ENCODE data around the gene FAM120AOS.
"Not testable (repeated sequence)": the region's sequence is repeated elsewhere in the genome, so short reads cannot be mapped to it uniquely, and the experiment has no call there.

Gene FAM120AOS

GRCh38 chr9:93467062-93467416, 13.7 kb upstream of the FAM120AOS start:
- no peak for DNase-seq (ENCODE audit: low spot score)

- no peak for DNase-seq (ENCODE audit: low spot score)
Measured at GRCh38 chr9:93466416-93467061, 13.2 kb upstream of the FAM120AOS start.

- DNase-seq (ENCODE audit: low spot score), result no peak
Measured at GRCh38 chr9:93465855-93466254, 12.5 kb upstream of the FAM120AOS start.

GRCh38 chr9:93464876-93465275, 11.5 kb upstream of the FAM120AOS start:
- DNase-seq (ENCODE audit: low spot score), result no peak

- no peak for DNase-seq (ENCODE audit: low spot score)
Measured at GRCh38 chr9:93464395-93464794, 11.0 kb upstream of the FAM120AOS start.

- no peak for DNase-seq (ENCODE audit: low spot score)
Measured at GRCh38 chr9:93463638-93464248, 10.4 kb upstream of the FAM120AOS start.

- no peak for DNase-seq (ENCODE audit: low spot score)
Measured at GRCh38 chr9:93461821-93462220, 8.4 kb upstream of the FAM120AOS start.

GRCh38 chr9:93461414-93461743, 8.0 kb upstream of the FAM120AOS start:
- no peak for DNase-seq (ENCODE audit: low spot score)

- DNase-seq (ENCODE audit: low spot score), result no peak
Measured at GRCh38 chr9:93460689-93461413, 7.5 kb upstream of the FAM120AOS start.

GRCh38 chr9:93459432-93459847, 6.1 kb upstream of the FAM120AOS start:
- DNase-seq (ENCODE audit: low spot score), result no peak

GRCh38 chr9:93458712-93459111, 5.3 kb upstream of the FAM120AOS start:
- no peak for DNase-seq (ENCODE audit: low spot score)

- no peak for DNase-seq (ENCODE audit: low spot score)
Measured at GRCh38 chr9:93457006-93457405, 3.6 kb upstream of the FAM120AOS start.

GRCh38 chr9:93456504-93456903, 3.1 kb upstream of the FAM120AOS start:
- no peak for DNase-seq (ENCODE audit: low spot score)

- DNase-seq (ENCODE audit: low spot score), result no peak
Measured at GRCh38 chr9:93456022-93456421, 2.6 kb upstream of the FAM120AOS start.

- no peak for DNase-seq (ENCODE audit: low spot score)
Measured at GRCh38 chr9:93452710-93453046, 703 bp downstream of the FAM120AOS start.

GRCh38 chr9:93451849-93452709, 1.3 kb downstream of the FAM120AOS start:
- peak; percentile 79 for DNase-seq (ENCODE audit: low spot score)

GRCh38 chr9:93450945-93451815, 2.2 kb downstream of the FAM120AOS start, which contains the start of gene FAM120A:
Gene FAM120A (plus strand): TSS chr9:93451685. CDS start chr9:93451916, 231 bp downstream.
- peak; percentile 83 for DNase-seq (ENCODE audit: low spot score)

GRCh38 chr9:93447655-93448054, 5.7 kb downstream of the FAM120AOS start:
- DNase-seq (ENCODE audit: low spot score), result no peak

GRCh38 chr9:93446073-93446472, 7.3 kb downstream of the FAM120AOS start:
- DNase-seq (ENCODE audit: low spot score), result no peak

GRCh38 chr9:93440896-93441580, 12.3 kb downstream of the FAM120AOS start:
- DNase-seq (ENCODE audit: low spot score), result no peak

GRCh38 chr9:93439301-93439700, 14.1 kb downstream of the FAM120AOS start:
- DNase-seq (ENCODE audit: low spot score), result not testable (repeated sequence)
